Middle frontal gyrus (tissue), 1 donor: ENCODE results near the gene VPS8.
"Not testable (repeated sequence)": the region's sequence is repeated elsewhere in the genome, so short reads cannot be mapped to it uniquely, and the experiment has no call there.

Experiments
- DNase-seq: peaks from one replicate; pipeline ENCODE4 v3.0.0-alpha.2; 2015; ENCODE audit warnings: low spot score; ENCODE audit errors: extremely low spot score

VPS8 gene

GRCh38 chr3:184970186-184970585, 158.2 kb downstream of the VPS8 start:
- DNase-seq = no peak

- no peak for DNase-seq
Measured at GRCh38 chr3:184977796-184978195, 165.8 kb downstream of the VPS8 start.

DNA sequence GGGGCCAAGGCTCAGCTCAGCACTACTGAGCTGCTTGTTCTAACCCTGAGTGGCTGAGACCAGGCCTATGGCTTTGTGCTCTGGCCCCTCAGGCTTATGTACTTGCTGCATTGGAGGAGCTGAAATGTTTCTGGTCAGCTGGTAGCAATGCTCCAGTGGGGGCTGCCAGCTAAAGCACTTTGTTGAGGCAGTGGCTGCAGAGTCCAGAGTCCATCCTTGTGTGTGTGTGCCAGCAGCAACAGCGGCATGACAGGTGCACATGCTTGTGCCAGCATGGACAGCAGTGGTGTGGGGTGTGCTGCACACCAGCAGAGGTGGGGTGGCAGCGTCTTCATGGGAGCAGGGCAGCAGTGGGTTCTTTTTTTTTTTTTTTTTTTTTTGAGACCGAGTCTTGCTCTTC, 169.1 kb downstream of the VPS8 start:
- no peak for DNase-seq

DNA sequence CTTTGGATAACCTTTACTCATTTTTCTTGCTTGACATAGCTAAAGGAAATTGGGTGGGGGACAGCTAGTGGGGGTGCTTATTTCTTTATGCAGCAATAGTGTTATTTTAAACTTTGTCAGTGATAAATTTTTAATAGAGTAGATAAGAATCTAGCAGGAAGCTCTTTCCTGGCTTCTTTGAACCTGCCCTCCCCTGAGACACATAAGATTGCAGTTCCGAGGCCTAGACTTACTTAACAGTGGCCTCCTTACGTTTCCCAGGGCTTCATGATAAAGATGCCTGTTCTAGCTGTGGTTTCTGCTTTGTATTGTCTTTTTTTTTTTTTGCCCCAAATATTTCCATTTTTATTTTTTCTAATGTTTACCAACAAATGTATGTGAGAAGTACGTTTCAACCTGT, 170.1 kb downstream of the VPS8 start:
- no peak for DNase-seq

DNA sequence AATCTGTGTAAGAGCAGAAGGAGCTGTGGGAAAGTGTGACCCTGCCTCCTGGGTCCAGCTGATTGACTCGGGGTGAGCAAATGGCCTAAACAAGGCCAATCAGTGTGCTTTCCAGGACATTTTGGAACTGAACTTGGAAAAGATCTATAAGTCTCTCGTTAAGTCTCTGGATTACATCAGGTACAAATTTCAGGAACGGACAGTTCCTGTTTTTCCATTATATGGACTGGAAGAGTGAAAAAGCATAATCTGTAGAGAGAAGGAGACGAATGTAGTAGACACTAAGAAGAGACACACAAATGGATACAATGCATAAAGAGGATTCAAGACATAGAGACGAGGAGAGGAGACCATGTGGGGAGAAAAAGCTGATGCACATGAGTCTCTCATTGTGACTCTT, 173.6 kb downstream of the VPS8 start:
- no peak for DNase-seq

DNA sequence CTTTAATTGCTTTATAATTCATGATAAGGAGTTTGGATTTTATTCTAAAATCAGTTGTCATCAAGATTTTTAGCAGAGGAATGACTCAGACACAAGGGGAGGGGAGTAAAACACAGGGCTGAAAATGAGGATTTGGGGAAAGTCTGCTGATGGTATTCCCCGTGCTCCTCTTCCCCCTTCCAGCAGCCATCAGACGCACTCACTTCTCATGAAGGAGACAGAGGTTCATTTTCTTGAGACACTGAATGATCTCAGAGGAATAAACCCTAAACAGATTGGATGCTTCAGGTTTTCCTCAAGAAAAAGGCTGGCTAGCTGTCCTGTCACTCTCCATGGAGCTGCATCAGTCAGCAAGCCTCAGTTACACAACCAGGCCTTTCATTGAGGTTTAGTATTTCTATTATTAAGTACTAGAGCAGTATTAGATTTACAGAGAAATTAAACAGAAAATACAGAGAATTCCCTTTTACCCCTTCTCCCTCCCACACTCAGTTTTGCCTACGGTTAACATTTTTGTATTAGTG, 174.5 kb downstream of the VPS8 start:
- no peak for DNase-seq

- no peak for DNase-seq
Measured at GRCh38 chr3:184993394-184993793, 181.4 kb downstream of the VPS8 start.

DNA sequence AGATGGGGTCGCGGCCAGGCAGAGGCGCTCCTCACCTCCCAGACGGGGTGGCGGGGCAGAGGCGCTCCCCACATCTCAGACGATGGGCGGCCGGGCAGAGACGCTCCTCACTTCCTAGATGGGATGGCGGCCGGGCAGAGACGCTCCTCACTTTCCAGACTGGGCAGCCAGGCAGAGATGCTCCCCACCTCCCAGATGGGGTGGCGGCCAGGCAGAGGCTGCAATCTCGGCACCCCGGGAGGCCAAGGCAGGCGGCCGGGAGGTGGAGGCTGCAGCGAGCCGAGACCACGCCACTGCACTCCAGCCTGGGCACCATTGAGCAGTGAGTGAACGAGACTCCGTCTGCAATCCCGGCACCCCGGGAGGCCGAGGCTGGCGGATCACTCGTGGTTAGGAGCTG, 191.9 kb downstream of the VPS8 start:
- DNase-seq = not testable (repeated sequence)

DNA sequence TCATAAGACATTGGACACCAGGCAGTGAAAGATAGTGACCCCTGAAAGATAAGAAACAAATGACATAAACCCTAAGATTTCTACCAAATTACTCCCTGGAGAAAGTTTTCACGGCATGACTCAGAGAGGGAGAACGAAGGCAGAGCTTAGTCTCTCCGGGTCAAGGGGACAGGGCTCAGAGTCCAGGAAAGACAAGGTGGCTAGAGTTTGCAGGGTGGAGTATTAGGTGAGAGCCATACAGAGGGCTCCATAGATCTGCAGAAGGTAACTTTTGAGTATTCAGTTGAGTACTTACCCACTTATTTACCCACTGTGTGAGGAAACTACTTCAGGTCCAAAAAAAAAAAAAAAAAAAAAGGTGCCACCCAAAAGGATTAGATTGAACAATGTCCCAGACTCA, 197.7 kb downstream of the VPS8 start:
- no peak for DNase-seq

GRCh38 chr3:185017584-185017983, 205.6 kb downstream of the VPS8 start:
- not testable (repeated sequence) for DNase-seq

- not testable (repeated sequence) for DNase-seq
Measured at GRCh38 chr3:185017996-185018395, 206.0 kb downstream of the VPS8 start.

GRCh38 chr3:185021256-185021655, 209.3 kb downstream of the VPS8 start:
- no peak for DNase-seq

GRCh38 chr3:185024406-185024805, 212.4 kb downstream of the VPS8 start:
- no peak for DNase-seq

DNA sequence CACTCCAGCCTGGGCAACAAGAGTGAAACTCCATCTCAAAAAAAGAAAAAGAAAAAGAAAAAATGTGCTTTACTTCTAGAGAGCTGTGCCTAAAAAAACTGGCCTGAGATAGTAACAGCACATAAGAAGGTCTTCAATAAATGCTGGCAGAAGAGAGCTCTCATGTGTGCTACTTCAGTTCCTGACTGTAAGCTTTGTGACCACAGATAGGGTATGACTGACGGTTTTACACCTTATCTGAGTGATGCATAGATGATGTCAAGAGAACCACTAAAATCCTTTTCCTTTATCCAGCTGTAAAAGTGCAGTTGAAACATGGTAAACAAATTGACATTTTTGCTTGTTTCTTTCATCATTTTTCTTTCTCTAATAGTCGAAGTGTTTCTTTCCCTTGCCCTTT, 213.0 kb downstream of the VPS8 start:
- DNase-seq = no peak

DNA sequence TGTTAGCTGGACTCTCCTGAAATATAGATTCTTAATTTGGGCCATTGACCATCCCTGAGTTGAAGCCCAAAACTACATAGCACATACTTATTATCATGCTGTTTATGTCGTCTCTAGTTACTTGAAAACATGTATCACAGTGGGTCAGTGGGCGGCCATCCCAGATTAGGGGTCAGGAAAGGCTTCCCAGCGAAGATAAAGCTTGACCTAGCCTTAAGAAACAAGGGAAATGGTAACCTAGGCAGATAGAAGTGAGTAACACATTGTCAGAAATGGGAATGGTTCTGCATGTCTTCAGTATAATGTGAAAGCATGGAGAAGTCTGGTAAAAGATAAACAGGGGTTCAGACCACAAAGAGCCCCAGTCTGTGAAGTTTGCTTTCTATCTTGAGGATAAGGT, 216.2 kb downstream of the VPS8 start:
- DNase-seq = no peak

GRCh38 chr3:185029086-185029485, 217.1 kb downstream of the VPS8 start:
- no peak for DNase-seq

- DNase-seq = no peak
Measured at GRCh38 chr3:185030399-185030798, 218.4 kb downstream of the VPS8 start.

DNA sequence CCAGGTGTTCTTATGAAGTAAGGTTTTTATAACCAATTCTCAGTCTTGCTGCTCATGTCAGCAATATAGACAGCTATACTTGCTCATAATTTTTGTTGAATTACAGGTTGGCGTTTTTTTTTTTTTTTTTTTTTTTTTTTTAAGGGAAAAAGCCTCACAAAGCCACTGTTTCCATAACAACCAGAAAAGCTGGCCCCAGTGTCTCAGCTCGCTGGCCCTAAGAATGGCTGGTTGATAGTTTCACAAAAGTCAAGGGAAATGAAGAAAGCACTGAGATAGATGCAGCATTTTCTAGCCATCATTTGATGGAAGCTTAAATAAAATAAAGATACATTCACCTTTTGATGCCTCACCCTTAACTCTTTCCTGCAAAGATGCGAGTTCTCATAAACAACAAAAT, 219.0 kb downstream of the VPS8 start:
- no peak for DNase-seq

DNA sequence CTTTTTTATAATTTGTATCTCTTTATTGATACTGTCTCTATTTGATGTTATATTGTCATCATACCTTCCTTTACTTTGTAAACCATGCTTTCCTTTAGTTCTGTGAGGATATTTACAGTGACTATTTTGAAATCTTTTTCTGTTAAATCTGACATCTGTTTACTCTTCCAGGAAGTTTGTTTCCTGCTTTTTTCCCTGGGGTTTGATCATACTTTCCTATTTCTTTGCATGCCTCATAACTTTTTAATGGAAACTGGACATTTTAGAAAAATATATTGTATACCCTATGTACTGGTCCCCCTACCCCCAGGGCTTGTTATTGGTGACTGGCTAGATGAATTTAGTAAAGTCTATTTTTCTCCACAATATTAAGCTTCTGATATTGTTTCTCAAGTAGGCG, 225.8 kb downstream of the VPS8 start:
- no peak for DNase-seq

- DNase-seq = no peak
Measured at GRCh38 chr3:185040425-185040824, 228.5 kb downstream of the VPS8 start.

- DNase-seq = no peak
Measured at GRCh38 chr3:185041540-185041939, 229.6 kb downstream of the VPS8 start.

DNA sequence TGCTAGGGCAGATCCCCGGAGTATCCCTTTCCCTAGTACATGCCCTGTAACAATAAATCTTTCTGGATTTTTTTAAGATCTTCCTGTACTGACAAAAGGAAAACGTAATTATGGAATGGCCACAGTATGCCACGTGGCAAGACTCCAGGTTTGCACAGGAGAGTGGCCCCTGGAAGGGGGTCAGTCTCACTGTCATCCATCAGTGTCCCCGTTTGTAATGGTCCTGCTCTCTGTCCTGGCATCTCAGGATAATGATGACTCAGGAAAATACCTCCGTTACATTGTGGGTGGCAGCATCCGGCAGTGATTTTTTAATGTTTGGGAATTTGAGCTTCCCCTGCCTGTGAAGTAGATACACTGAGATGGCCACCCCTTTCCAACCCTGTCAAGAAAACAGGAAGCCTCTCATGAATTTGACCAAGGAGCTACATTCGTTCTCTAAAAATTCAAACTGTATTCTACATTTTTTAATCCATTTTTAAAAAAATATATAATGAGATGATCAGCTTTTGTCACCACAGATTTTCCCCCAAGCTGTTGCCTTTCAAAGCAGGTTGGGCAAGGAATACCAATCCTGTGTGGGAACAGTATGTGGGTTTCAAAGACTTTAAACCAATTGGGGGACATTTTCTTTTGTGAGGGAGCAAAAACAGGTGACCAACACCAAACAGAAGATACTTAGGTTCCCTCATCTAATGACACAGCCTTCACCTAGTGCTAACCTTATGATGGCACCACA, 230.5 kb downstream of the VPS8 start:
- DNase-seq = no peak

DNA sequence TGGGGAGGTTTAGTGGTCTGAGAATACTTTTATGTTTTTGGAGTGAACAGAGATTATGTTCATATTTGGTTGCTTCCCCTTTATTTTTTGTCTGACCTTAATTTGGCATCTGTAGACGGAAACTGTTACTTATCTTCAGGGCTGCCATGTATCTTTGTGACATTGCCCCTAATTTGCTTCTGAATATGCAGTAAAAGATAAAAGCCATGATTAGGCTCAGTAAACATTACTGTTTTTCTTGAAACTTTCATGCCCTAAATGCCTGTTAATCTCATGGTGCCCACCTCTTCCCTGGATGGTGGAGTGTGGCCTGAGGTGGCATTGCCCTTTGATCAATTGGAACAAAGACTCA, 234.2 kb downstream of the VPS8 start:
- no peak for DNase-seq

GRCh38 chr3:185046603-185047002, 234.6 kb downstream of the VPS8 start:
- no peak for DNase-seq
